ENCODE results near the gene RUNX3.
"Not testable (repeated sequence)": the region's sequence is repeated elsewhere in the genome, so short reads cannot be mapped to it uniquely, and the experiment has no call there.

The RUNX3 gene

GRCh38 chr1:24900486-24900849, 29.6 kb downstream of the RUNX3 start:
- no peak for DNase-seq (ENCODE audit: low read depth)

- DNase-seq (ENCODE audit: low read depth), result no peak
Observed at GRCh38 chr1:24899581-24900485, 30.2 kb downstream of the RUNX3 start.

GRCh38 chr1:24898909-24899439, 31.1 kb downstream of the RUNX3 start:
- no peak for DNase-seq (ENCODE audit: low read depth)

GRCh38 chr1:24898152-24898908, 31.7 kb downstream of the RUNX3 start:
- no peak for DNase-seq (ENCODE audit: low read depth)

GRCh38 chr1:24897263-24898151, 32.6 kb downstream of the RUNX3 start:
- no peak for DNase-seq (ENCODE audit: low read depth)

GRCh38 chr1:24896596-24897262, 33.3 kb downstream of the RUNX3 start:
- DNase-seq (ENCODE audit: low read depth), result no peak

GRCh38 chr1:24896176-24896575, 33.9 kb downstream of the RUNX3 start:
- DNase-seq (ENCODE audit: low read depth), result no peak

- no peak for DNase-seq (ENCODE audit: low read depth)
Observed at GRCh38 chr1:24895511-24895910, 34.6 kb downstream of the RUNX3 start.

GRCh38 chr1:24894002-24894401, 36.1 kb downstream of the RUNX3 start:
- no peak for DNase-seq (ENCODE audit: low read depth)

GRCh38 chr1:24893431-24893830, 36.6 kb downstream of the RUNX3 start:
- no peak for DNase-seq (ENCODE audit: low read depth)

- DNase-seq (ENCODE audit: low read depth), result no peak
Observed at GRCh38 chr1:24892188-24893153, 37.6 kb downstream of the RUNX3 start.

GRCh38 chr1:24891367-24891766, 38.7 kb downstream of the RUNX3 start:
- not testable (repeated sequence) for DNase-seq (ENCODE audit: low read depth)

GRCh38 chr1:24890887-24891286, 39.2 kb downstream of the RUNX3 start:
- no peak for DNase-seq (ENCODE audit: low read depth)

GRCh38 chr1:24888971-24889676, 41.0 kb downstream of the RUNX3 start:
- no peak for DNase-seq (ENCODE audit: low read depth)

- no peak for DNase-seq (ENCODE audit: low read depth)
Observed at GRCh38 chr1:24888061-24888970, 41.8 kb downstream of the RUNX3 start.

- DNase-seq (ENCODE audit: low read depth), result no peak
Observed at GRCh38 chr1:24886241-24886640, 43.8 kb downstream of the RUNX3 start.

- DNase-seq (ENCODE audit: low read depth), result no peak
Observed at GRCh38 chr1:24884751-24885150, 45.3 kb downstream of the RUNX3 start.

GRCh38 chr1:24881034-24881433, 49.0 kb downstream of the RUNX3 start:
- DNase-seq (ENCODE audit: low read depth), result no peak

Measured in stimulated activated CD8-positive, alpha-beta memory T cell treated with anti-CD3 and anti-CD28 coated beads, Interleukin-12 subunit alpha, Interleukin-12 subunit beta, amount 100 ng/mL, for 1 hour (primary cell).